ENCODE measurements around the gene ROCK1.
A peak's percentile ranks its signal among the peaks of the same experiment; 100 is the strongest.
"Not testable (repeated sequence)": the region's sequence is repeated elsewhere in the genome, so short reads cannot be mapped to it uniquely, and the experiment has no call there.

ROCK1 gene

GRCh38 chr18:21051620-21052019 is 60.0 kb downstream of the ROCK1 start:
- no peak for FAIRE-seq

DNA sequence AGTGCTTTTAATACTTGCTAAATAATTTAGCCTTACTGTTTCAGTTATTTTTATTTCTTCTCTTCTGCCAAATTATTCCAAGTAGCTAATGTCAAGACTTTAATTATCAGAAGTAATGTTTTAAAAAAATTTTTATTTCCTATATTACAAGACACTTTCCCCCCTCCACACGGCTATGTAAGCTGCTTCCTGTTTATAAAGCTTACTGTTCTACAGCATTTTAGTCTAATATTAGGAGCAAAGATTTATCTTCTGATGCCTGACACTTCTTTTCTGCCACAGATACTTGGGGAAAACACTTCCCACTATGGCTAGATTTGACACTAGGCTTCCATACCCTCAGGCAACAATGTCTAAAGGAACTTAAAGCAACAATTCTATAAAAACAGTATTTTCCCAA is 62.3 kb downstream of the ROCK1 start:
- peak; percentile 9 for FAIRE-seq

DNA sequence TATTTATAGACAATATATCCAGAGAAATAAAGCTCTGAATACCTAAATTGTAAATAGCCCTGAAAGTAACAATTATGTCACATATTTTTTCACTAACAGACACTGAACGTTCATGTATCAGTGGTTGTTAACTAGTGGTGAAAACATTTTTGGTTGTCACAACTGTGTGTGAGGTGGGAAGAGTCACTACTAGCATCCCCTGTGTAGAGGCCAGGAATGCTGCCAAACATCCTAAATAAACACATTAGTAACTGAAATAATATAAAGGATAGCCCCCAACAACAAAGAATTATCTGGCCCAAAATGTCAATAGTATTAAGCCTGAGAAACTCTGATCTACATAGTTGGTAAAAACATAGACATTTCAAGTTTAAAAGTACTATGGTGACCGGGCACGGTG is 64.5 kb downstream of the ROCK1 start:
- no peak for FAIRE-seq

DNA sequence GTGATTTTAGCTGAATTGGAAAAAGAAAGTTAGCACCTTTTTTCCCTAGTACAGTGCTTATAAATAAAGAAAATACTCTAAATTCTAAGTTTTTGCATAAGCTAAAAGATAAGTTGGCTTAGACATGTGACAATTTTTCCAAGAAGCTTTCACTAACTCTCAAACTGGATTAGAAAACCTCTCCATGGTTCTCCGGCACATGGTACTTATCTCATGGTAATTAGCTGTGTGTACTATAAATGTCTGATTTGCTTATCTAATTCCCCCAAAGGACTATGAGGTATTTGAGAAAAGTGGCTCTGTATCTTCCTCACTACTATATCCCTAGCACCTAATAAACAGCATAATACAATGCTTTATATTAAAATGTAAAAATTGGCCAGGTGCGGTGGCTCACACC is 71.1 kb downstream of the ROCK1 start:
- no peak for FAIRE-seq

DNA sequence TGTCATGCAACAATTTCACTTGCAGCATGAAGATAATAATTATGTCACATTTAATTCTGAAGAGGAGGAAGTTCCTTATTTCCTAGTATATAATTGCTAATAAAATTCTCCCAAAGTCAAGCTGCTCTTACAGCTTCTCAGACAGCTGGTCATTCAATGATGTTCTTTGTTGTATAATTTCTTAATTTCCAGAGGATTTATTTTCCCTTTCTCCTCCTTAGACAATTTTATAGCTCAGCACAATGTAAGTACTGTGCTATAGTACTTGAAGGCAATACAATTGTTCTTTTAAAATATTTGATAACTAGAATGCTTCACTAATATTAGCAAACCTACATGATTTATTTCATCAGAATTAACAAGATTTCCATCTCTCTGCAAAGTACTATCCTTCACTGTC is 73.4 kb downstream of the ROCK1 start:
- peak; percentile 56 for FAIRE-seq

- FAIRE-seq, result peak; percentile 9
These were observed 79.8 kb downstream of the ROCK1 start for GRCh38 chr18:21031845-21032244.

DNA sequence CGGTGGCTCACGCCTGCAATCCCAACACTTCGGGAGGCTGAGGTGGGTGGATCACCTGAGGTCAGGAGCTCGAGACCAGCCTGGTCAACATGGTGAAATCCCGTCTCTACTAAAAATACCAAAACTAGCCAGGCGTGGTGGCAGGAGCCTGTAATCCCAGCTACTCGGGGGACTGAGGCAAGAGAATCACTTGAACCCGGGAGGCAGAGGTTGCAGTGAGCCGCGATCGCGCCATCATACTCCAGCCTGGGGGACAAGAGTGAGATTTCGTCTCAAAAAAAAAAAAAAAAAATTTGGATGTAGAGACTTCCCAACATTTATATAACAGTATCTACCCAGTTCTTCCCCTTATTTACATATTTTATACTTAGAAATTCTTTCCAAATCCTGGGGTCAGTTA is 93.4 kb downstream of the ROCK1 start:
- not testable (repeated sequence) for FAIRE-seq

DNA sequence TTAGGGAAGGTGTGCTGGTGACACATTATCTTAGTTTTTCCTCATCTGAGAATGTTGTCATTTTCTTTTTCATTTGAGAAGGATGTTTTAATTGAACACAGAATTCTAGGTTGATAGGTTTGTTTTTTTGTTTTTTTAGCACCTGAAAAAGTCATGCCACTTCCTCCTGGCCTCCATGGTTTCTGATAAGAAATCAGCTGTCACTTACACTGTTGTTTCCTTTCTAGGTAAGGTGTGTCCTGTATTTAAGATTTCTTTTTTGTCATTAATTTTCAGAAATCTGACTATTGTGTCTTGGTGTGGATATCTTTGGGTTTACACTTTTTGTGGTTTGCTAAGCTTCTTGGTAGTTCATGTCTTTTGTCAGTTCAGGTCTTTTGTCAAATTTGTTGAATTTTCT is 99.3 kb downstream of the ROCK1 start:
- no peak for FAIRE-seq

GRCh38 chr18:21004726-21005125 is 106.9 kb downstream of the ROCK1 start:
- no peak for FAIRE-seq

DNA sequence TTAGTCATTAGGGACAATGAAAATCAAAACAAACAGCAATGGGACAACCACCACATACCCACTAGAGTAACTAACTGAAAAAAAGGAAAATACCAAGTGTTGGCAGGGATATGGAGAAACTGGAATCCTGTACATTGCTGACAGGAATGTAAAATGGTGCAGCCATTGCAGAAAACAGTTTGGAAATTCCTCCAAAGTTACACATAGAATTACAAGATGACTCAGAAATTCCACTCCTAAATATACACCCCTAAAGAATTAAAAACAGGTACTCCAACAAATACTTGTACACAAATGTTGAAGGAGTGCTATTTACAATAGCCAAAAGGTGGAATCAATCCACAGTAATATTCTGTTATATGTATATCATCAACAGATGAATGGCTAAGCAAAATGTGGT is 110.9 kb downstream of the ROCK1 start:
- no peak for FAIRE-seq

DNA sequence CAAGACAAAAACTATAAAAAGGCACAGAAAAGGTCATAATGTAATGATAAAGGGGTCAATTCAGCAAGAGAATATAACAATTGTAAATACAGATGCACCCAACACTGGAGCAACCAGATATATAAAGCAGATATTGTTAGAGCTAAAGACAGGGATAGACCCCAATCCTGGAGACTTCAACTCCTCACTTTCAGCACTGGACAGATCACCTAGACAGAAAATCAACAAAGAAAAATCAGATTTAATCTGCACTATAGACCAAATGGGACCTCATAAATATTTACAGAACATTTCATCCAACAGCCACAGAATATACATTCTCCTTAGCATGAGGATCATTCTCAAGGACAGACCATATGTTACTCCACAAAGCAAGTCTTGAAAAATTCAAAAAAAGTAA is 114.2 kb downstream of the ROCK1 start:
- no peak for FAIRE-seq

DNA sequence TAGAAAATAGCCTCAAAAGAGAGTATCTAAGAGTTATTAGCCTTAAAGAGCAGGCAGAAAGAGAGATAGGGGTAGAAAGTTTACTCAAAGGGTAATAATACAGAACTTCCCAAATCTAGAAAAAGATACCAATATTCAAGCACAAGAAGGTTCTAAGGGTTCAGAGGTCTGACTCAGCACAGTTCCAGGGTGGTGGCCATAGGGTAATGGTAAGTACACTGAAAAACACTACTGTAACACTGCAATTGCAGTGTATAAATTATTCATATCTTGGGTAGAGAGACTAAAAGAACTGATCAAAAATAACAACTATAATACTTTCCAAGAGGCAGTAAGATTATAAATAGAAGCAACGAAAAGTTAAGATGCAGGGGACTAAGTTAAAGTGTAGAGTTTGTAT is 115.2 kb downstream of the ROCK1 start:
- no peak for FAIRE-seq

- peak; percentile 91 for FAIRE-seq
These were observed 122.9 kb downstream of the ROCK1 start for GRCh38 chr18:20988726-20989125.

DNA sequence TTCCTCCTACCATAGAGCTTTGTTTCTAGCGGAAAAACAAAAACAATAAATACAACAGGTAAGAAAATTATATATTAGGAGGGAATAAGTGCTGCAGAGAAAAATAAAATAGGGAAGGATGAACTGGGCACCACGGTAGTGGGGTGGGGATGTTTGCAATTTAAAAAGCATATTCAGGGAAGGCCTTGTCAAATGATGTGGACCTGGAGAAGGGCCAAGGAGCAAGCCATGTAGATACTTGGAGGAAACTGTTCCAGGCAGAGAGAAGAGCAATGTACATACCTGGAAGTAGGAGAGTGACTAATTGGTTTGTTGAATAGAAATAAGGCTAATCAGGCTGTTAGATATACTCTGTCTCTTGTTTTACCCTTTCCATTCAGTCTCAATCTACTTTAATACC is 136.5 kb downstream of the ROCK1 start:
- no peak for FAIRE-seq

DNA sequence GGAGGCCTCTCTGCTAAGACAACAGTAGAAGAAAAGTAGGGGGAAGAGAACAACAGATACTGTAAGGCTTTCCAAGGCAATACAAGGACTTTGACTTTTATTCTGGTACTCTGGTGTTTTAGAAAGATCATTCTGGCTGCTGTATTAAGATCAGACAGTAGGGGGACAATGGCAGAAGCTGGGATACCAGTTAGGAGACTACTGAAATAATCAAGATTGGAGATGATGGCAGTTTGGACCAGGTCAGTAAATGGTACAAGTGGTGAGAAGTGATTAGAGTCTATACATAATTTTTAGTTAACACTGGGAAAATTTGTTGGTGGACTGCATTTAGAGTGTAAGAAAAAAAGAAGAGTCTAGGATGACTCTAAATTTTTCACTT is 139.7 kb downstream of the ROCK1 start:
- no peak for FAIRE-seq

- FAIRE-seq, result no peak
These were observed 144.8 kb downstream of the ROCK1 start for GRCh38 chr18:20966795-20967194.

DNA sequence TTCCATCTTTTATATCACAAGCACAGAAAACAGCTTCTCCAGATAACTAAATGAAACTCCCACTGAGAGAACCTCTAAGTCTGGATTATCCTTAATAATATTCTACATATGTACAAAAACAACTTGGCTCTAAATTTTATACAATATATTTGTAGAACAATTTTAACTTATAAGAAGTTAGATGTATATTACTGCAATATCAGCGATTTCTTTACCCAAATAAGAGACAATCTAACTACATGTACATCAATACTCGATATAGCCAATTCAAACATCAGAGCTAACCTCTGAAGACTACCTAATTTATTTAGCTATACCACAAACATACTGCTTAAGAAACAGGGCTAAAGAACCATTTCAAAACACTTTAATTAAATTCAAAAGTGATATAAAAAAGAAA is 148.6 kb downstream of the ROCK1 start:
- no peak for FAIRE-seq

- FAIRE-seq, result no peak
These were observed 150.9 kb downstream of the ROCK1 start for GRCh38 chr18:20960735-20961134.

DNA sequence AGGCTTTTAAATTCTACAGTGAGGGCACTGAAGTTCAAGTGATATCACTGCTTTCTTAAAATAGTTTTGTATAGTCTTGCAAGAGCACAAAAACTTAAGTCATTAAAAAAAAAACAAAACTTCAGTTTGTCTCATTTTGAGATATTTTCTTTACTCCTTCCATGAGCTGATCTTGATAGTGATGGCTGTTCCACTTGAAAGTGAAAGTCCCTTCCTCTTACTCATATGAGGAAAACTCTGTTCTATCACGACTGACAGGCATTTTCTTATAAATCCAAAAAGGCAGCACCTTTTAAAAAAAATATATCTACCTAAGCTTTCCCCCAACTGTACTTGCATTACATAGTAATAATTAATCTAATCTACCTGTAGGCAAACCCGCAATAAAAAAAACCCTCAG is 160.8 kb downstream of the ROCK1 start:
- FAIRE-seq, result not testable (repeated sequence)

Data from islet of Langerhans (tissue), 1 donor.